ENCODE measurements around the gene GPR26.

DNA sequence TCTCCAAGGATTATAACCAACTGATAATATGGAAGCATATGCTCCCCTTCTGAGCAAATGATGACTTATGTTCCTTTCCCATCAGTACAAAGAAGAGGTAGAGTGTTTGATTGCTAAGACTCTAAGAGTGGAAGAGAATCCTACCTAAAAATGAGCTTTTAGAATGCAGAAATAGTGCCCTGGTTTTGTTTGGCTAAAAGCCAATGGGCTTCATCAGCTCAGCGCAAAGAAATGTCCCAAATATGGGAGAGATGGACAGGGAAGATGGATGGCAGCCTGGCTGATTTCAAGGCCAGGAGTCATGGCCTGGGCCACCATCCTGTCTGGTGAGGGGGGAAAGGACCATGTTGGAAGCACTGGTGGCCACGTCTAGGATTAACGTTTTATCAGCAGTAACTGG, 60.2 kb downstream of the GPR26 start:
- TF ChIP-seq, protein P1, sequence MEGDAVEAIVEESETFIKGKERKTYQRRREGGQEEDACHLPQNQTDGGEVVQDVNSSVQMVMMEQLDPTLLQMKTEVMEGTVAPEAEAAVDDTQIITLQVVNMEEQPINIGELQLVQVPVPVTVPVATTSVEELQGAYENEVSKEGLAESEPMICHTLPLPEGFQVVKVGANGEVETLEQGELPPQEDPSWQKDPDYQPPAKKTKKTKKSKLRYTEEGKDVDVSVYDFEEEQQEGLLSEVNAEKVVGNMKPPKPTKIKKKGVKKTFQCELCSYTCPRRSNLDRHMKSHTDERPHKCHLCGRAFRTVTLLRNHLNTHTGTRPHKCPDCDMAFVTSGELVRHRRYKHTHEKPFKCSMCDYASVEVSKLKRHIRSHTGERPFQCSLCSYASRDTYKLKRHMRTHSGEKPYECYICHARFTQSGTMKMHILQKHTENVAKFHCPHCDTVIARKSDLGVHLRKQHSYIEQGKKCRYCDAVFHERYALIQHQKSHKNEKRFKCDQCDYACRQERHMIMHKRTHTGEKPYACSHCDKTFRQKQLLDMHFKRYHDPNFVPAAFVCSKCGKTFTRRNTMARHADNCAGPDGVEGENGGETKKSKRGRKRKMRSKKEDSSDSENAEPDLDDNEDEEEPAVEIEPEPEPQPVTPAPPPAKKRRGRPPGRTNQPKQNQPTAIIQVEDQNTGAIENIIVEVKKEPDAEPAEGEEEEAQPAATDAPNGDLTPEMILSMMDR (IDR thresholded peaks at IDR 0.05) = no peak
- TF ChIP-seq ZFX (IDR thresholded peaks at IDR 0.05; ENCODE audit: borderline replicate concordance) = no peak
